ENCODE data around the gene DDX23. TPM values are rescaled to one million over a fixed set of nuclear protein-coding genes. Genes with fewer than 3 reads are reported as not detected.

Gene DDX23
- total and polyA plus RNA-seq, 2 experiments from 2014 or later: 41.7 to 74.8 TPM

DNA sequence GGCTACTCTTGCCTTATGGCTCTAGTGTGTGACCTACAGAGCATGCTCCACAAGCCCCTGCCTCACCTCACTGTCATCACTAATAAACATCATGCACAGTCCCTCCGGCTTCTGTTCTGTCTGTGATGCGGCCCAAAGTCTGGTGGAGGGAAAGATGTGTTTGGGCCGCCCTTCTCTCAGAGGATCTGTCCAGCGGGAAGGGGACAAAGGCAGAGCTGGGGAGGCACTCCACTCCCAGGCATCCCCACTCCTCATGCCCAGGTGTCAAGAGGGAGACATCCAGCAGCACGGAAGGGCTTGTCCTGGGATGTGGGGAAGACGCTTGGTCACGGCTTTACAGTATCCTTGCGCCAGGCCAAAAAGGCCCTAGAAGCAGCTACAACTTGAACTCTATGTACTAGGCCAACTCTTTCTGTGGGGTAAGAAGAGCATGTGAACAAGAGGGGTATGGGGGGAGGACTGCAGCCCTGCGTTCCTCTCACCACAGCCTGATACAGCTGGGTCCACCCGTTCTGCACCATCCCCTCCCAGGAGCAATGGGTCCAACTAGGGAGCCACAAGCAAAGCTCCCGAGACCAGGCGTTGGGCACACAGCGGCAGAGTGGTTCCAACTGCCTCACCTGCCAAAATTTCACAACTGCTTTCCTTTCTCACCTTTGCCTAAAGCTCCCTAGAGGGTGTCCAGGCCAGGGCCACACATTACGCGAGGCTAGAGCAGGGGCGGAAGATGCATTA lies 23.0 kb downstream of the DDX23 start:
- no peak for DNase-seq (ENCODE audit: low spot score)
- no peaks in the 10 kb centered on the region for H3K4me1 ChIP-seq (ENCODE audit: insufficient read depth)
- no peak overlapping the region for H3K4me2 ChIP-seq
- H3K9me2 ChIP-seq (replicated peaks; ENCODE audit: insufficient read depth): no peaks in the 10 kb centered on the region
- H3K27me3 ChIP-seq: no peaks in the 10 kb centered on the region
- H3K9me3 ChIP-seq (ENCODE audit: low read depth): no peaks in the 10 kb centered on the region
- H3K36me3 ChIP-seq (replicated peaks; ENCODE audit: insufficient read depth, low read depth): no peaks in the 10 kb centered on the region
- 93% methylated on average over 16 of the region's 16 CpGs for WGBS (ENCODE audit: low lambda C conversion rate, missing lambda C conversion rate)
- H3K27ac ChIP-seq: no peak overlapping the region
- no peaks in the 10 kb centered on the region for H4K20me1 ChIP-seq (ENCODE audit: insufficient read depth, poor library complexity, severe bottlenecking)
- H2AFZ ChIP-seq: no peak overlapping the region
- no peak for TF ChIP-seq EZH2 (IDR thresholded peaks at IDR 0.05; ENCODE audit: borderline replicate concordance)
- no peak for TF ChIP-seq CTCF (IDR thresholded peaks at IDR 0.05; ENCODE audit: poor library complexity)
- no peak overlapping the region for H3K4me3 ChIP-seq
- H3K79me2 ChIP-seq: no peaks in the 10 kb centered on the region

GRCh38 chr12:48828293-48828692 lies 23.7 kb downstream of the DDX23 start:
- 96% methylated on average over 2 of the region's 2 CpGs for WGBS (ENCODE audit: low lambda C conversion rate, missing lambda C conversion rate)
- no peaks in the 10 kb centered on the region for H3K4me1 ChIP-seq (ENCODE audit: insufficient read depth)
- no peaks in the 10 kb centered on the region for H3K79me2 ChIP-seq
- no peaks in the 10 kb centered on the region for H3K9me3 ChIP-seq (ENCODE audit: low read depth)
- H4K20me1 ChIP-seq (ENCODE audit: insufficient read depth, poor library complexity, severe bottlenecking): no peaks in the 10 kb centered on the region
- H3K4me2 ChIP-seq: no peak overlapping the region
- no peaks in the 10 kb centered on the region for H3K27me3 ChIP-seq
- H3K4me3 ChIP-seq: no peak overlapping the region
- no peak overlapping the region for H2AFZ ChIP-seq
- no peaks in the 10 kb centered on the region for H3K36me3 ChIP-seq (replicated peaks; ENCODE audit: insufficient read depth, low read depth)
- no peak for DNase-seq (ENCODE audit: low spot score)
- no peak overlapping the region for H3K27ac ChIP-seq
- TF ChIP-seq CTCF (IDR thresholded peaks at IDR 0.05; ENCODE audit: poor library complexity) (no peak), EZH2 (IDR thresholded peaks at IDR 0.05; ENCODE audit: borderline replicate concordance) (no peak), EZH2phosphoT487 (IDR thresholded peaks at IDR 0.05; ENCODE audit: low read depth, severe bottlenecking, unreplicated experiment) (no peak)
- no peaks in the 10 kb centered on the region for H3K9me2 ChIP-seq (replicated peaks; ENCODE audit: insufficient read depth)

- WGBS (ENCODE audit: low lambda C conversion rate, missing lambda C conversion rate): 95% methylated on average over 17 of the region's 17 CpGs
- H3K27me3 ChIP-seq: no peaks in the 10 kb centered on the region
- H3K9me2 ChIP-seq (replicated peaks; ENCODE audit: insufficient read depth): no peaks in the 10 kb centered on the region
- no peak for DNase-seq (ENCODE audit: low spot score)
- TF ChIP-seq EZH2phosphoT487 (IDR thresholded peaks at IDR 0.05; ENCODE audit: low read depth, severe bottlenecking, unreplicated experiment) (no peak), CTCF (IDR thresholded peaks at IDR 0.05; ENCODE audit: poor library complexity) (no peak), EZH2 (IDR thresholded peaks at IDR 0.05; ENCODE audit: borderline replicate concordance) (no peak)
- no peak overlapping the region for H2AFZ ChIP-seq
- no peak overlapping the region for H3K4me3 ChIP-seq
- H3K4me2 ChIP-seq: no peak overlapping the region
- H4K20me1 ChIP-seq (ENCODE audit: insufficient read depth, poor library complexity, severe bottlenecking): no peaks in the 10 kb centered on the region
- H3K27ac ChIP-seq: no peak overlapping the region
- H3K36me3 ChIP-seq (replicated peaks; ENCODE audit: insufficient read depth, low read depth): no peaks in the 10 kb centered on the region
- H3K4me1 ChIP-seq (ENCODE audit: insufficient read depth): no peaks in the 10 kb centered on the region
- H3K79me2 ChIP-seq: no peaks in the 10 kb centered on the region
- no peaks in the 10 kb centered on the region for H3K9me3 ChIP-seq (ENCODE audit: low read depth)
Observed at GRCh38 chr12:48827513-48828096, 24.4 kb downstream of the DDX23 start.
